Panc1 (cell line): ENCODE results near the gene OR8D2. TPM values are rescaled to one million over a fixed set of nuclear protein-coding genes. Genes with fewer than 3 reads are reported as not detected.

Experiments used
- ATAC-seq: fragments of 200-7000 bp; cut with Tn5 transposase; 2 replicates; pipeline ENCODE4 v1.9.1; 2020; ENCODE audit warnings: mild to moderate bottlenecking, moderate library complexity
- BruUV-seq: library from RNA; stranded (reverse); fragments of 400-500 nt; replicated peaks from 2 replicates; lab custom pipeline; 2021; lab: Mats Ljungman, UMichigan
- CTCF ChIA-PET: fragments of 300-600 bp; sonication (Branson Sonifier 250); formaldehyde crosslinking; loops from one replicate; lab custom pipeline; 2022; ENCODE audit warnings: antibody characterized with exemption; lab: Charles Lee
- POLR2A ChIA-PET: fragments of 300-600 bp; sonication (Branson Sonifier 250); formaldehyde crosslinking; loops from one replicate; lab custom pipeline; 2022; ENCODE audit warnings: antibody characterized with exemption; lab: Charles Lee
- DNase-seq: peaks from one replicate; pipeline ENCODE4 v3.0.0-alpha.2; 2010; ENCODE audit warnings: low read depth, low spot score
- H3K27ac ChIP-seq: 2 replicates; pipeline ENCODE4 v1.5.1; 2011; ENCODE audit warnings: mild to moderate bottlenecking, low read length, inconsistent platforms
- H3K27me3 ChIP-seq: fragments of 200-500 bp; sonication (Bioruptor generic); 2 replicates; pipeline ENCODE4 v1.6.0; 2014; ENCODE audit warnings: low read length, inconsistent platforms; ENCODE audit not compliant: control insufficient read depth, insufficient read depth
- H3K36me3 ChIP-seq: fragments of 200-500 bp; sonication (Bioruptor generic); 2 replicates; pipeline ENCODE4 v1.5.1; 2014; ENCODE audit warnings: inconsistent platforms, mild to moderate bottlenecking, low read length, moderate library complexity; ENCODE audit not compliant: control insufficient read depth, insufficient read depth
- H3K4me1 ChIP-seq: 2 replicates; pipeline ENCODE4 v1.5.1; 2011; ENCODE audit warnings: inconsistent platforms, mild to moderate bottlenecking, low read length, moderate library complexity; ENCODE audit not compliant: control insufficient read depth, insufficient read depth
- H3K4me3 ChIP-seq, 2 experiments: 2 replicates each; pipeline ENCODE4 v1.5.1; 2011 to 2012; ENCODE audit warnings: low read depth in 2 of 2, low read length in 2 of 2, mild to moderate bottlenecking in 2 of 2, inconsistent platforms in 1 of 2, moderate library complexity in 1 of 2
- H3K9me3 ChIP-seq: fragments of 200-500 bp; sonication (Bioruptor generic); 2 replicates; pipeline ENCODE4 v1.5.1; 2014; ENCODE audit warnings: low read depth, mild to moderate bottlenecking, inconsistent platforms, low read length, moderate library complexity; ENCODE audit not compliant: control insufficient read depth, insufficient read depth
- CTCF ChIP-seq: fragments of 450-650 bp; IDR thresholded peaks from 2 replicates; pipeline ENCODE4 v1.5.1; 2017; ENCODE audit warnings: mild to moderate bottlenecking
- POLR2AphosphoS5 ChIP-seq: IDR thresholded peaks from 2 replicates; pipeline ENCODE4 v1.6.1; 2012; ENCODE audit warnings: mild to moderate bottlenecking, low read depth, low read length, moderate library complexity
- REST ChIP-seq, 2 experiments: IDR thresholded peaks; 2 replicates each; pipeline ENCODE4 v1.6.1; 2011 to 2012; ENCODE audit warnings: low read depth in 2 of 2, control low read depth in 1 of 2, low read length in 1 of 2, mild to moderate bottlenecking in 1 of 2, moderate library complexity in 1 of 2; ENCODE audit not compliant: insufficient read depth in 1 of 2
- SIN3A ChIP-seq: IDR thresholded peaks from 2 replicates; pipeline ENCODE4 v1.6.1; 2012; ENCODE audit warnings: low read depth, mild to moderate bottlenecking, low read length, moderate library complexity, borderline replicate concordance; ENCODE audit not compliant: insufficient read depth
- TCF7L2 ChIP-seq: IDR thresholded peaks from 2 replicates; pipeline ENCODE4 v1.6.1; 2011; ENCODE audit warnings: mild to moderate bottlenecking, low read depth, low read length, inconsistent platforms
- in situ Hi-C: cut with HindIII; loops from 2 replicates; pipeline ENCODE4 v1.10.0; 2016; ENCODE audit warnings: low sequenced_read_pairs, low pct_unique_long_range_greater_than_20kb
- intact Hi-C: fragments of 100-400 bp; cut with micrococcal nuclease; formaldehyde crosslinking; loops from one replicate; pipeline ENCODE4 v1.10.0; 2022; ENCODE audit not compliant: unreplicated experiment
- total RNA-seq: library from RNA; stranded (reverse); gene quantifications from one replicate; pipeline ENCODE4 v1.2.1, GENCODE V29; 2021; ENCODE audit not compliant: unreplicated experiment

OR8D2 gene
- total RNA-seq, 1 experiment from 2014 or later: not detected

- Histone ChIP-seq H3K4me3 (no peak overlapping the region), H3K36me3 (no peaks in the 10 kb centered on the region), H3K27ac (no peak overlapping the region), H3K27me3 (no peaks in the 10 kb centered on the region), H3K4me1 (no peaks in the 10 kb centered on the region), H3K9me3 (no peaks in the 10 kb centered on the region)
- ATAC-seq: no peak
- TF ChIP-seq TCF7L2: no peak
- no peak for TF ChIP-seq SIN3A
- TF ChIP-seq POLR2AphosphoS5: no peak
- no peak for TF ChIP-seq REST (IDR thresholded peaks at IDR 0.05; ENCODE audit: insufficient read depth in 1 of 2, low read depth in 2 of 2, low read length in 1 of 2)
- TF ChIP-seq CTCF: no peak
- intact Hi-C loops (no loop called here), in situ Hi-C loops (no loop called here)
- no peak for DNase-seq
- BruUV-seq: no TSS peak
- ChIA-PET POLR2A (no interaction called here), CTCF (no interaction called here)
Measured at GRCh38 chr11:124346311-124346955, 26.4 kb upstream of the OR8D2 start.

- TF ChIP-seq REST (IDR thresholded peaks at IDR 0.05; ENCODE audit: insufficient read depth in 1 of 2, low read depth in 2 of 2, low read length in 1 of 2) (no peak), TCF7L2 (no peak), CTCF (no peak), SIN3A (no peak), POLR2AphosphoS5 (no peak)
- H3K36me3 ChIP-seq: no peaks in the 10 kb centered on the region
- no peaks in the 10 kb centered on the region for H3K27me3 ChIP-seq
- ChIA-PET CTCF (no interaction called here), POLR2A (interaction anchor here (0.5 kb wide), 1 partner anchor 22 kb away, joined by 3 read pairs; no protein-coding TSS in a partner anchor)
- ATAC-seq: no peak
- in situ Hi-C loops (no loop called here), intact Hi-C loops (no loop called here)
- BruUV-seq: no TSS peak
- no peak overlapping the region for H3K4me3 ChIP-seq
- no peak overlapping the region for H3K27ac ChIP-seq
- no peaks in the 10 kb centered on the region for H3K9me3 ChIP-seq
- no peaks in the 10 kb centered on the region for H3K4me1 ChIP-seq
- DNase-seq: no peak
Measured at GRCh38 chr11:124344346-124344745, 24.3 kb upstream of the OR8D2 start.
